Measurements from ENCODE around the gene KDM8. TPM values are rescaled to one million over a fixed set of nuclear protein-coding genes. Genes with fewer than 3 reads are reported as not detected.
A peak's percentile ranks its signal among the peaks of the same experiment; 100 is the strongest.

The KDM8 gene
- total RNA-seq, 1 donor from 2014 or later = 14.5 TPM

GRCh38 chr16:27222249-27223225 is 19.2 kb downstream of the KDM8 start:
- peak overlapping the region; percentile 29 for H3K27ac Mint-ChIP-seq
- no peak overlapping the region for H3K4me3 Mint-ChIP-seq
- no peaks in the 10 kb centered on the region for H3K27me3 Mint-ChIP-seq (ENCODE audit: insufficient read depth)
- H3K4me1 Mint-ChIP-seq (ENCODE audit: low read depth) = peaks cover 8% of the 10 kb centered on the region
- no peaks in the 10 kb centered on the region for H3K9me3 Mint-ChIP-seq
- no peak for DNase-seq (ENCODE audit: low spot score)
- intact Hi-C loops (cut with micrococcal nuclease) = no loop called here
- peaks cover 15% of the 10 kb centered on the region for H3K36me3 Mint-ChIP-seq (ENCODE audit: low read depth)

- intact Hi-C loops (cut with micrococcal nuclease) = no loop called here
- H3K27ac Mint-ChIP-seq = no peak overlapping the region
These were observed 19.9 kb downstream of the KDM8 start for GRCh38 chr16:27223226-27223610.

GRCh38 chr16:27223701-27224100 is 20.4 kb downstream of the KDM8 start:
- H3K36me3 Mint-ChIP-seq (ENCODE audit: low read depth) = peaks cover 15% of the 10 kb centered on the region
- no peaks in the 10 kb centered on the region for H3K27me3 Mint-ChIP-seq (ENCODE audit: insufficient read depth)
- intact Hi-C loops (cut with micrococcal nuclease) = no loop called here

More at GRCh38 chr16:27223226-27223610, 19.9 kb downstream of the KDM8 start:
- no peak for DNase-seq (ENCODE audit: low spot score)
- Mint-ChIP-seq H3K4me1 (ENCODE audit: low read depth) (peaks cover 8% of the 10 kb centered on the region), H3K36me3 (ENCODE audit: low read depth) (peaks cover 15% of the 10 kb centered on the region), H3K4me3 (no peak overlapping the region), H3K27me3 (ENCODE audit: insufficient read depth) (no peaks in the 10 kb centered on the region), H3K9me3 (no peaks in the 10 kb centered on the region)

GRCh38 chr16:27224271-27224737 is 21.0 kb downstream of the KDM8 start:
- intact Hi-C loops (cut with micrococcal nuclease) = no loop called here
- Mint-ChIP-seq H3K27me3 (ENCODE audit: insufficient read depth) (no peaks in the 10 kb centered on the region), H3K4me1 (ENCODE audit: low read depth) (peaks cover 8% of the 10 kb centered on the region), H3K4me3 (no peak overlapping the region), H3K27ac (no peak overlapping the region), H3K36me3 (ENCODE audit: low read depth) (peaks cover 15% of the 10 kb centered on the region), H3K9me3 (no peaks in the 10 kb centered on the region)
- no peak for DNase-seq (ENCODE audit: low spot score)

More at GRCh38 chr16:27223701-27224100, 20.4 kb downstream of the KDM8 start:
- Mint-ChIP-seq H3K27ac (no peak overlapping the region), H3K9me3 (no peaks in the 10 kb centered on the region), H3K4me3 (no peak overlapping the region), H3K4me1 (ENCODE audit: low read depth) (peaks cover 8% of the 10 kb centered on the region)
- DNase-seq (ENCODE audit: low spot score) = no peak

- H3K27ac Mint-ChIP-seq = no peak overlapping the region
- no peak for DNase-seq (ENCODE audit: low spot score)
- H3K4me1 Mint-ChIP-seq (ENCODE audit: low read depth) = peaks cover 8% of the 10 kb centered on the region
- H3K9me3 Mint-ChIP-seq = no peaks in the 10 kb centered on the region
- intact Hi-C loops (cut with micrococcal nuclease) = no loop called here
- no peak overlapping the region for H3K4me3 Mint-ChIP-seq
- peaks cover 15% of the 10 kb centered on the region for H3K36me3 Mint-ChIP-seq (ENCODE audit: low read depth)
- H3K27me3 Mint-ChIP-seq (ENCODE audit: insufficient read depth) = no peaks in the 10 kb centered on the region
These were observed 21.5 kb downstream of the KDM8 start for GRCh38 chr16:27224741-27225300.

- Mint-ChIP-seq H3K36me3 (ENCODE audit: low read depth) (peaks cover 19% of the 10 kb centered on the region), H3K4me3 (no peak overlapping the region), H3K27ac (no peak overlapping the region), H3K4me1 (ENCODE audit: low read depth) (peaks cover 14% of the 10 kb centered on the region), H3K27me3 (ENCODE audit: insufficient read depth) (no peaks in the 10 kb centered on the region), H3K9me3 (no peaks in the 10 kb centered on the region)
- DNase-seq (ENCODE audit: low spot score) = no peak
- intact Hi-C loops (cut with micrococcal nuclease) = no loop called here
These were observed 22.4 kb downstream of the KDM8 start for GRCh38 chr16:27225536-27226360.

GRCh38 chr16:27226476-27226875 is 23.1 kb downstream of the KDM8 start:
- no peak for DNase-seq (ENCODE audit: low spot score)
- H3K9me3 Mint-ChIP-seq = no peaks in the 10 kb centered on the region
- H3K4me1 Mint-ChIP-seq (ENCODE audit: low read depth) = peaks cover 22% of the 10 kb centered on the region
- H3K27me3 Mint-ChIP-seq (ENCODE audit: insufficient read depth) = no peaks in the 10 kb centered on the region
- H3K4me3 Mint-ChIP-seq = no peak overlapping the region
- H3K36me3 Mint-ChIP-seq (ENCODE audit: low read depth) = peaks cover 24% of the 10 kb centered on the region
- intact Hi-C loops (cut with micrococcal nuclease) = no loop called here
- H3K27ac Mint-ChIP-seq = no peak overlapping the region

- no peaks in the 10 kb centered on the region for H3K27me3 Mint-ChIP-seq (ENCODE audit: insufficient read depth)
- peaks cover 28% of the 10 kb centered on the region for H3K4me1 Mint-ChIP-seq (ENCODE audit: low read depth)
- H3K4me3 Mint-ChIP-seq = no peak overlapping the region
- H3K9me3 Mint-ChIP-seq = no peaks in the 10 kb centered on the region
- peaks cover 30% of the 10 kb centered on the region for H3K36me3 Mint-ChIP-seq (ENCODE audit: low read depth)
- intact Hi-C loops (cut with micrococcal nuclease) = no loop called here
- DNase-seq (ENCODE audit: low spot score) = no peak
- no peak overlapping the region for H3K27ac Mint-ChIP-seq
These were observed 23.8 kb downstream of the KDM8 start for GRCh38 chr16:27226976-27227705.

GRCh38 chr16:27228045-27228444 is 24.7 kb downstream of the KDM8 start:
- Mint-ChIP-seq H3K4me3 (no peak overlapping the region), H3K27ac (no peak overlapping the region), H3K27me3 (ENCODE audit: insufficient read depth) (no peaks in the 10 kb centered on the region), H3K36me3 (ENCODE audit: low read depth) (peaks cover 35% of the 10 kb centered on the region), H3K4me1 (ENCODE audit: low read depth) (peaks cover 37% of the 10 kb centered on the region), H3K9me3 (no peaks in the 10 kb centered on the region)
- intact Hi-C loops (cut with micrococcal nuclease) = no loop called here
- no peak for DNase-seq (ENCODE audit: low spot score)

GRCh38 chr16:27228621-27229501 is 25.5 kb downstream of the KDM8 start:
- Mint-ChIP-seq H3K4me3 (no peak overlapping the region), H3K9me3 (no peaks in the 10 kb centered on the region), H3K36me3 (ENCODE audit: low read depth) (peaks cover 40% of the 10 kb centered on the region), H3K4me1 (ENCODE audit: low read depth) (peaks cover 44% of the 10 kb centered on the region), H3K27me3 (ENCODE audit: insufficient read depth) (no peaks in the 10 kb centered on the region), H3K27ac (peak overlapping the region; percentile 43)
- no peak for DNase-seq (ENCODE audit: low spot score)
- intact Hi-C loops (cut with micrococcal nuclease) = no loop called here

- intact Hi-C loops (cut with micrococcal nuclease) = loop anchor here (10.0 kb wide), 1 partner anchor 1975 kb away; the partner anchor contains the start of gene ZKSCAN2
- peak overlapping the region; percentile 61 for H3K27ac Mint-ChIP-seq
- DNase-seq (ENCODE audit: low spot score) = no peak
- H3K4me1 Mint-ChIP-seq (ENCODE audit: low read depth) = peaks cover 54% of the 10 kb centered on the region
- no peaks in the 10 kb centered on the region for H3K9me3 Mint-ChIP-seq
- H3K4me3 Mint-ChIP-seq = no peak overlapping the region
- no peaks in the 10 kb centered on the region for H3K27me3 Mint-ChIP-seq (ENCODE audit: insufficient read depth)
- peaks cover 42% of the 10 kb centered on the region for H3K36me3 Mint-ChIP-seq (ENCODE audit: low read depth)
These were observed 26.7 kb downstream of the KDM8 start for GRCh38 chr16:27229891-27230470.

Data from activated T-helper 1 cell treated with anti-CD3 and anti-CD28 coated beads, Interleukin-12 subunit alpha, Interleukin-12 subunit beta, Interleukin-2, Interleukin-4 antibody, amounts not matched to agents 30 ng/mL and 10 ng/mL and 1 ng/mL, durations not matched to agents 14 hours and 24 hours and 36 hours (primary cell).